Keratinocyte (primary cell): ENCODE results near the gene KCNA4.
"Not testable (repeated sequence)": the region's sequence is repeated elsewhere in the genome, so short reads cannot be mapped to it uniquely, and the experiment has no call there.

ENCODE experiments used
- CTCF ChIP-seq, 3 experiments: IDR thresholded peaks in 1 of 3; conservative IDR thresholded peaks in 1 of 3; optimal IDR thresholded peaks in 1 of 3; 2 replicates in 2 of 3; 3 replicates in 1 of 3; pipeline versions ENCODE3 to v1.5.1; 2011; ENCODE audit warnings: low read length in 3 of 3, mild to moderate bottlenecking in 3 of 3, moderate library complexity in 2 of 3, control low read depth in 1 of 3, inconsistent platforms in 1 of 3; ENCODE audit not compliant: insufficient read depth in 2 of 3; ENCODE audit errors: extremely low read depth in 1 of 3
- EZH2 ChIP-seq: IDR thresholded peaks from one replicate; pipeline ENCODE4 v1.6.1; 2012; ENCODE audit warnings: inconsistent platforms, mild to moderate bottlenecking, low read length, moderate library complexity

GRCh38 chr11:30034166-30034565 is 17.3 kb upstream of the KCNA4 start:
- not testable (repeated sequence) for TF ChIP-seq CTCF (optimal IDR thresholded peaks at IDR 0.05 in 1 of 3, IDR thresholded peaks at IDR 0.05 in 1 of 3, conservative IDR thresholded peaks at IDR 0.05 in 1 of 3; ENCODE audit: extremely low read depth in 1 of 3, insufficient read depth in 2 of 3, low read length in 3 of 3); EZH2
